GM12801 (cell line): ENCODE measurements around the gene AK8.

ENCODE experiments used
- CTCF ChIP-seq: IDR thresholded peaks from one replicate; pipeline ENCODE4 v1.5.1; 2011; ENCODE audit warnings: control low read depth; ENCODE audit not compliant: insufficient read length; ENCODE audit errors: extremely low read depth

AK8 gene

GRCh38 chr9:132885720-132886333, 7.7 kb upstream of the AK8 start:
- TF ChIP-seq CTCF, result no peak

GRCh38 chr9:132883349-132884294, 5.5 kb upstream of the AK8 start:
- no peak for TF ChIP-seq CTCF

- TF ChIP-seq CTCF, result no peak
Observed at GRCh38 chr9:132882616-132883015, 4.5 kb upstream of the AK8 start.

- TF ChIP-seq CTCF, result no peak
Observed at GRCh38 chr9:132881826-132882225, 3.7 kb upstream of the AK8 start.

GRCh38 chr9:132880324-132880661, 2.2 kb upstream of the AK8 start:
- no peak for TF ChIP-seq CTCF

GRCh38 chr9:132879457-132880323, 1.6 kb upstream of the AK8 start:
- TF ChIP-seq CTCF, result no peak
